GM15510 (cell line): ENCODE results near the gene ROPN1.

Experiments used
- POLR2A ChIP-seq: IDR thresholded peaks from 3 replicates; pipeline ENCODE4 v1.6.1; 2011; ENCODE audit warnings: borderline replicate concordance; ENCODE audit not compliant: insufficient read length; ENCODE audit errors: extremely low read depth

ROPN1 gene

GRCh38 chr3:123936400-123936799 lies 55.5 kb downstream of the ROPN1 start:
- no peak for TF ChIP-seq POLR2A

- TF ChIP-seq POLR2A: no peak
Measured at GRCh38 chr3:123935830-123936229, 56.1 kb downstream of the ROPN1 start.

GRCh38 chr3:123934250-123934649 lies 57.7 kb downstream of the ROPN1 start:
- no peak for TF ChIP-seq POLR2A

DNA sequence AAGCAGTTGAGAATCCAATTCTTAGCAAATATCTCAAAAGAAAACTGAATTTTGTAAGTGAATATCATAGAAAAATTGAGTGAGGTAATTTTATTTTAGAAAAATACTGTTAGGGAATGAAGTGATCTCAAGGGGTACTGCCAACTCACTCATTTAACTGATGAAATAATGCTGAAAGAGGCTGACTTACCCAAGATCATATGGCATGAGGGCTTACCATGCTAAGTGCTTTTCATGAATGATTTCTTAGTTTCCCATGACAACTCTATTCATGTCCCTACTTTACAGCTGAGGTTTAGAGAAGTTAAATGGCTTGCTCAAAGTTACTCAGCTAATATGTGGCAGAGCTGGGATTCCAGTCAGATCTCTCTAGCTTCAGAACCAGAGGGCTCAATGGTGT lies 61.5 kb downstream of the ROPN1 start:
- no peak for TF ChIP-seq POLR2A

GRCh38 chr3:123929325-123929724 lies 62.6 kb downstream of the ROPN1 start:
- no peak for TF ChIP-seq POLR2A

DNA sequence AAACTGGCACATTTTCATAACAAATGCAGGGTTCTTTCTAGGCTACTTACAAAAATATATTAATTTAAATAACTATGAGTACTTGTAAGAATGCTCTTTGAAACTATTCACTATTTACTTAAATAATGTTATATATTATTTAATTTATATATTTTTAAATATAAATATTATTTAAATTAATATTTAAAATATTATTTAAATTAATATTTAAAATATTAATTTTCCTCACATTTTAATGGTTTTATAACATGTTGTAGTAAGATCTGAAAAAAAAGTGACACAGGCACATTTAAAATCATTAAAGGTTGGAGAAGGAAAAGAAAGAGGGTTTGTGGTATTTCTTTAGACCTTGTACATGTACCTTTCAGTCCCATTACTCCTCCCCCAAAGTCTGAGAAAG lies 65.5 kb downstream of the ROPN1 start:
- no peak for TF ChIP-seq POLR2A

DNA sequence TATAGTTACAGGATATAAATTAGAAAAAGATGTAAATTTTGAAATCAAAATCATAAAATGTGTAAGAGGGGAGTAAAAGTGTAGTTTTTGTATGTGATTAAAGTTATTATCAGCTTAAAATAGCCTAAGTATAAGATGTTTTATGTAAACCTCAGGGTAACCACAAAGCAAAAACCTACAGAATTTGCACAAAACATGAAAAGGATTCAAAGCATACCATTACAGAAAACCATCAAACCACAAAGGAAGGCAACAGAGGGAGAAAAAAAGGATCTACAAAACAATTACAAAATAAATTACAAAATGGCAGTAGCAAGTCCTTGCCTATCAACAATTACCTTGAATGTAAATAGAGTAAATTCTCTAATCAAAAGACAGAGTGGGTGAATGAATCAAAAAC lies 71.1 kb downstream of the ROPN1 start:
- TF ChIP-seq POLR2A: no peak

GRCh38 chr3:123920383-123920782 lies 71.5 kb downstream of the ROPN1 start:
- no peak for TF ChIP-seq POLR2A

DNA sequence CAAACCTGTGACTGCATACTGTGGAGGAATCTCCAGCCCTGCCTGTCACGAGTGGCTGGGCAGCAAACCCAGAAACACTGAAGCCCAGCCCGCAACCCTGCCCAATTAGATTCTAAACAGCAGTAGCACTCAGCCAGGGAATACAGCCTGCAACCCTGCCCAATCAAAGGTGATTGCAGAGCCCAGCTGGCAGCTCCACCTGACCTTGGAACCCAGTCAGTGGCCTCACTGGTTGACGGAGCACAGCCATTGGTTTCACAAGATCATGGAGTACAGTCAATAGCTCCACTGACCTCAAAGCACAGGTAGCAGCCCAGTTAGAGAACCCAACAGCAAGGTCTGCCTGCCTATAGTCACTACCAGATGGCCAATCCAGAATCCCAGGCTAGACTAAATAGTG lies 72.6 kb downstream of the ROPN1 start:
- no peak for TF ChIP-seq POLR2A
